MM.1S (cell line): ENCODE measurements around the gene IL1RAPL1.

Experiments used
- DNase-seq: peaks from one replicate; pipeline ENCODE4 v3.0.0-alpha.2; 2015
- H2AFZ ChIP-seq: fragments of 300-600 bp; sonication (generic); 2 replicates; pipeline ENCODE4 v1.6.0; 2016; ENCODE audit warnings: antibody characterized with exemption, low read length
- H3F3A ChIP-seq: fragments of 300-600 bp; sonication (generic); 2 replicates; pipeline ENCODE4 v1.6.1; 2016; ENCODE audit warnings: mild to moderate bottlenecking, antibody characterized with exemption, low read length, moderate library complexity, mixed read lengths; ENCODE audit not compliant: insufficient read depth
- H3K27ac ChIP-seq: fragments of 300-600 bp; sonication (generic); 2 replicates; pipeline ENCODE4 v1.5.1; 2016; ENCODE audit warnings: mild to moderate bottlenecking, low read length
- H3K27me3 ChIP-seq: fragments of 300-600 bp; sonication (generic); replicated peaks from 2 replicates; pipeline ENCODE4 v1.6.0; 2016; ENCODE audit warnings: low read length; ENCODE audit not compliant: insufficient read depth
- H3K36me3 ChIP-seq: fragments of 300-600 bp; sonication (generic); replicated peaks from 2 replicates; pipeline ENCODE4 v1.6.1; 2016; ENCODE audit warnings: mild to moderate bottlenecking, low read length, mixed read lengths; ENCODE audit not compliant: insufficient read depth
- H3K4me1 ChIP-seq: fragments of 300-600 bp; sonication (generic); 2 replicates; pipeline ENCODE4 v1.6.1; 2016; ENCODE audit warnings: low read length, mixed read lengths
- H3K4me2 ChIP-seq: fragments of 300-600 bp; sonication (generic); 2 replicates; pipeline ENCODE4 v1.6.0; 2016; ENCODE audit warnings: low read depth, low read length
- H3K4me3 ChIP-seq: fragments of 300-600 bp; sonication (generic); 2 replicates; pipeline ENCODE4 v1.5.1; 2016; ENCODE audit warnings: low read length, mixed read lengths
- H3K79me2 ChIP-seq: fragments of 300-600 bp; sonication (generic); 2 replicates; pipeline ENCODE4 v1.6.1; 2016; ENCODE audit warnings: mixed run types, low read length, mixed read lengths
- H3K9ac ChIP-seq: fragments of 300-600 bp; sonication (generic); 2 replicates; pipeline ENCODE4 v1.6.1; 2016; ENCODE audit warnings: low read length, mixed read lengths
- H3K9me2 ChIP-seq: fragments of 300-600 bp; sonication (generic); replicated peaks from 2 replicates; pipeline ENCODE4 v1.6.1; 2016; ENCODE audit warnings: mild to moderate bottlenecking, low read length, mixed read lengths; ENCODE audit not compliant: insufficient read depth
- H3K9me3 ChIP-seq: fragments of 300-600 bp; sonication (generic); replicated peaks from 2 replicates; pipeline ENCODE4 v1.6.1; 2016; ENCODE audit warnings: mild to moderate bottlenecking, low read length, mixed read lengths; ENCODE audit not compliant: insufficient read depth
- H4K20me1 ChIP-seq: fragments of 300-600 bp; sonication (generic); 2 replicates; pipeline ENCODE4 v1.6.1; 2016; ENCODE audit warnings: mild to moderate bottlenecking, low read length, moderate library complexity, mixed read lengths; ENCODE audit not compliant: insufficient read depth
- EZH2 ChIP-seq: fragments of 300-600 bp; sonication (generic); optimal IDR thresholded peaks from 2 replicates; pipeline ENCODE3; 2017; ENCODE audit warnings: low read depth, mild to moderate bottlenecking, antibody characterized with exemption, low read length, mixed read lengths
- EZH2phosphoT487 ChIP-seq: fragments of 300-600 bp; sonication (generic); IDR thresholded peaks from 2 replicates; pipeline ENCODE4 v1.6.1; 2018; ENCODE audit warnings: antibody characterized with exemption, low read length
- TF ChIP-seq, protein P1 (sequence below): fragments of 300-600 bp; sonication (generic); IDR thresholded peaks from 2 replicates; pipeline ENCODE4 v1.5.1; 2016; ENCODE audit warnings: antibody characterized with exemption, low read length, mixed read lengths

IL1RAPL1 gene

DNA sequence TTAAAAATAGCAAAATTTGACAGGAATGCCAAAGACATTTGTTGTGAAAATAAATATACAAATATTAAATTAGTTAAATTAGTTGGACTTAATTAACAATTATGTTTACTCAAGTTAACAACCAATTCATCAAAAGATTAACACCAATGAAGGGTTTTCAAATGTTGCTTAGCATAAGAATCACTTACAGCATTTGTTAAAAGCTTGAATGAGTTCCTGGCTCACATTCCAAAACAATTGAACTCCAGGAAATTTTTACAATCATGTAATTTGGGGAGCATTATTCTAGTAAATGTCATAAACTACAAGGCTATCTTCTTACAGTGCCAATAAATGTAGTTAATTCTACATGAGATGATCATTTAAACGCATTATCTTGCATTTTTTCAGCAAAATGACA lies 1378.4 kb downstream of the IL1RAPL1 start:
- Histone ChIP-seq H3K9ac (no peak overlapping the region), H4K20me1 (no peaks in the 10 kb centered on the region), H3F3A (no peaks in the 10 kb centered on the region), H2AFZ (no peak overlapping the region), H3K79me2 (no peaks in the 10 kb centered on the region), H3K4me1 (no peaks in the 10 kb centered on the region), H3K36me3 (no peaks in the 10 kb centered on the region), H3K9me2 (no peaks in the 10 kb centered on the region), H3K4me3 (no peak overlapping the region), H3K4me2 (no peak overlapping the region), H3K27me3 (no peaks in the 10 kb centered on the region), H3K27ac (no peak overlapping the region), H3K9me3 (no peaks in the 10 kb centered on the region)
- TF ChIP-seq EZH2 (no peak), EZH2phosphoT487 (no peak)
- TF ChIP-seq, protein P1, sequence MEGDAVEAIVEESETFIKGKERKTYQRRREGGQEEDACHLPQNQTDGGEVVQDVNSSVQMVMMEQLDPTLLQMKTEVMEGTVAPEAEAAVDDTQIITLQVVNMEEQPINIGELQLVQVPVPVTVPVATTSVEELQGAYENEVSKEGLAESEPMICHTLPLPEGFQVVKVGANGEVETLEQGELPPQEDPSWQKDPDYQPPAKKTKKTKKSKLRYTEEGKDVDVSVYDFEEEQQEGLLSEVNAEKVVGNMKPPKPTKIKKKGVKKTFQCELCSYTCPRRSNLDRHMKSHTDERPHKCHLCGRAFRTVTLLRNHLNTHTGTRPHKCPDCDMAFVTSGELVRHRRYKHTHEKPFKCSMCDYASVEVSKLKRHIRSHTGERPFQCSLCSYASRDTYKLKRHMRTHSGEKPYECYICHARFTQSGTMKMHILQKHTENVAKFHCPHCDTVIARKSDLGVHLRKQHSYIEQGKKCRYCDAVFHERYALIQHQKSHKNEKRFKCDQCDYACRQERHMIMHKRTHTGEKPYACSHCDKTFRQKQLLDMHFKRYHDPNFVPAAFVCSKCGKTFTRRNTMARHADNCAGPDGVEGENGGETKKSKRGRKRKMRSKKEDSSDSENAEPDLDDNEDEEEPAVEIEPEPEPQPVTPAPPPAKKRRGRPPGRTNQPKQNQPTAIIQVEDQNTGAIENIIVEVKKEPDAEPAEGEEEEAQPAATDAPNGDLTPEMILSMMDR = no peak
- no peak for DNase-seq

- H3K79me2 ChIP-seq = no peaks in the 10 kb centered on the region
- H4K20me1 ChIP-seq = no peaks in the 10 kb centered on the region
- no peak for TF ChIP-seq EZH2
- TF ChIP-seq EZH2phosphoT487 = no peak
- TF ChIP-seq, protein P1 = no peak
- no peaks in the 10 kb centered on the region for H3K27me3 ChIP-seq
- H3K4me2 ChIP-seq = no peak overlapping the region
- no peaks in the 10 kb centered on the region for H3K9me2 ChIP-seq
- no peaks in the 10 kb centered on the region for H3K4me1 ChIP-seq
- no peak overlapping the region for H3K4me3 ChIP-seq
- no peak overlapping the region for H2AFZ ChIP-seq
- H3K9ac ChIP-seq = no peak overlapping the region
- H3F3A ChIP-seq = no peaks in the 10 kb centered on the region
- H3K27ac ChIP-seq = no peak overlapping the region
- H3K9me3 ChIP-seq = no peaks in the 10 kb centered on the region
- no peaks in the 10 kb centered on the region for H3K36me3 ChIP-seq
- DNase-seq = no peak
Measured at GRCh38 chrX:29992083-29992482, 1404.8 kb downstream of the IL1RAPL1 start.

DNA sequence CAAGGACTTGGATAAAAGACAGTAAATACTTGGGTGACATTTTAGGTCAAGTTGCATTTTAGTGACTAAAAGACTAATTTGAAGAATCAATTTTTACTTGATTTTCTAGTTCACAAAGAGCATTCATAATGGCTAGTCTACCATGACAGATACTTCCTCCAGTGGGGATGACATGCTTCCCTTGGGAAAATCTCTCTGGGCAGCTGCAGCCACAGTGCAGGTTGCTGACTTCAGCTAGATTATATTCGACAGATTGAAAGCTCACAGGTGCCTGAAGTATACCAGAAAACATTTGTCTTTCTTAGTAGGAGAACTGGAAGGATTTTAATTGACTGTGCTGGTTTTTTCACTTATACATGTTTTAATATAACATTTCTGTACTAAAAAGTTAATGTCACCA lies 1418.6 kb downstream of the IL1RAPL1 start:
- no peaks in the 10 kb centered on the region for H3K4me1 ChIP-seq
- H3K4me3 ChIP-seq = no peak overlapping the region
- no peak for DNase-seq
- no peaks in the 10 kb centered on the region for H3K27me3 ChIP-seq
- no peaks in the 10 kb centered on the region for H3K79me2 ChIP-seq
- H4K20me1 ChIP-seq = no peaks in the 10 kb centered on the region
- no peak for TF ChIP-seq EZH2
- TF ChIP-seq, protein P1 = no peak
- TF ChIP-seq EZH2phosphoT487 = no peak
- H3K9me3 ChIP-seq = no peaks in the 10 kb centered on the region
- no peaks in the 10 kb centered on the region for H3F3A ChIP-seq
- no peaks in the 10 kb centered on the region for H3K9me2 ChIP-seq
- no peak overlapping the region for H3K9ac ChIP-seq
- no peak overlapping the region for H3K27ac ChIP-seq
- no peaks in the 10 kb centered on the region for H3K36me3 ChIP-seq
- H2AFZ ChIP-seq = no peak overlapping the region
- no peak overlapping the region for H3K4me2 ChIP-seq
